ENCODE measurements around the gene MTMR10.

DNA sequence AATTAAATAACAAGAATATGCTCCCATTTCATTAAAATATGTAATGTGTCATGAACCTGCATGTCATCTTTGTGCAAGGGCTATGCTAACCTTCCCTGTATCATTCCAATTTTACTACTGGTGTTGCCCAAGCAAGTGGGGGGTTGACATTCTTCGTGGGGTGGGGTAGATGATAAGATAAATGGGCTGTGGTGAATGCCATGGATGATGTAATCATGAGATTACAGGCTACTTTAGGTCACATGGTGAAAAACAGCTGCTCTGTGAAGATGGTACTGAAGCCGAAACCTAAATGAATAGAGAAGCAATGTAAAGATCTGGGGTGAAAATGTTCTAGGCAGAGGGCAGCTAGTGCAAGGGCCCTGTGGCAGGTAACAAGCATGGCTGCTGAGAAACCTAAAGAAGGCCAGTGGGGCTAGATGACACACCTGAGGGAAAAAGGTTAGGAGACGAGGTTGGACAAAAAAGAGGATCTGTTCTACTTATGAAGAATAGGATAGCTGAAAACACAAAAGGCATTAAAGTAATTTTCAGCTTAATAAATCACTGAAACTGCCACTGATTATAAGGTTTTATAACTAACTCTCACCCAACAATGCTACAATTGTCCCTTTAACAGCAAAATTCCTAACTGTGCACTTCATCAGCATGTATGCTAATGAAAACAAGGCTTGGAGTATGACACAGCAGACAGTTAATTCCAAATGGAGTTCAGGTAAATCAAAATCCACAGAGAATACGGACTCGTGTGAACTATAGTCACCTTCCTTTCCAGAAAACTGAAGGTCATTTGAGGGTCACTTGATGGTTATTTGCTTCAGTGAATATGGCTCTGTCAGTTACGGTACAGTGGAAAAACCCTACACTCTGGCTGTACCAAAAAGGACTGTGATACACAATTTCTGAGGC is 35.0 kb downstream of the MTMR10 start:
- TF ChIP-seq GATA3 (IDR thresholded peaks at IDR 0.05; ENCODE audit: low read depth, low read length), result no peak
- TF ChIP-seq GATA2 (IDR thresholded peaks at IDR 0.05; ENCODE audit: low read depth, low read length), result no peak
